Activated CD4-positive, alpha-beta T cell treated with anti-CD3 and anti-CD28 coated beads for 36 hours (primary cell): ENCODE measurements around the gene PTGER3. TPM values are rescaled to one million over a fixed set of nuclear protein-coding genes. Genes with fewer than 3 reads are reported as not detected.
A peak's percentile ranks its signal among the peaks of the same experiment; 100 is the strongest.
"Not testable (repeated sequence)": the region's sequence is repeated elsewhere in the genome, so short reads cannot be mapped to it uniquely, and the experiment has no call there.

Source experiments
- ATAC-seq: fragments of 200-7000 bp; cut with Tn5 transposase; one replicate; pipeline ENCODE4 v1.10.0; 2021; ENCODE audit warnings: mild to moderate bottlenecking, moderate library complexity
- CTCF ChIA-PET: fragments of 350-600 bp; sonication (Branson Sonifier 250); formaldehyde crosslinking; loops from one replicate; lab custom pipeline; 2021; ENCODE audit warnings: antibody characterized with exemption; lab: Charles Lee
- POLR2A ChIA-PET: fragments of 350-600 bp; sonication (Branson Sonifier 250); formaldehyde crosslinking; loops from one replicate; lab custom pipeline; 2021; ENCODE audit warnings: antibody characterized with exemption, inconsistent platforms; lab: Charles Lee
- DNase-seq: peaks from one replicate; pipeline ENCODE4 v3.0.0-alpha.2; 2020
- H3K27ac Mint-ChIP-seq: one replicate; pipeline ENCODE4 v1.8.0; 2021; ENCODE audit warnings: mixed read lengths
- H3K27me3 Mint-ChIP-seq: one replicate; pipeline ENCODE4 v1.8.0; 2021; ENCODE audit warnings: mixed read lengths
- H3K36me3 Mint-ChIP-seq: one replicate; pipeline ENCODE4 v1.8.0; 2021; ENCODE audit warnings: low read depth, mixed read lengths
- H3K4me1 Mint-ChIP-seq: one replicate; pipeline ENCODE4 v1.8.0; 2021; ENCODE audit warnings: mixed read lengths
- H3K4me3 Mint-ChIP-seq: one replicate; pipeline ENCODE4 v1.8.0; 2021; ENCODE audit warnings: mild to moderate bottlenecking, moderate library complexity, mixed read lengths
- H3K9me3 Mint-ChIP-seq: one replicate; pipeline ENCODE4 v1.8.0; 2021; ENCODE audit warnings: low read depth, mixed read lengths
- intact Hi-C, 2 experiments: fragments of 100-400 bp; cut with DNase I in 1 of 2; cut with micrococcal nuclease in 1 of 2; formaldehyde crosslinking; loops; one replicate each; pipeline versions ENCODE4 v1.14.2 to v1.15.1; 2022 to 2024; cut with DNase I, micrococcal nuclease
- microRNA-seq: library from miRNA; unstranded; fragments of <30 nt; microRNA quantifications from one replicate; pipeline ENCODE4 v1.2.0, GENCODE V29; 2021; ENCODE audit warnings: borderline replicate concordance
- total RNA-seq, 2 experiments: library from RNA; stranded (reverse); gene quantifications; one replicate each; pipeline ENCODE4 v1.2.3, GENCODE V29; 2021

PTGER3 gene
- total RNA-seq, 2 experiments from 2014 or later: not detected

DNA sequence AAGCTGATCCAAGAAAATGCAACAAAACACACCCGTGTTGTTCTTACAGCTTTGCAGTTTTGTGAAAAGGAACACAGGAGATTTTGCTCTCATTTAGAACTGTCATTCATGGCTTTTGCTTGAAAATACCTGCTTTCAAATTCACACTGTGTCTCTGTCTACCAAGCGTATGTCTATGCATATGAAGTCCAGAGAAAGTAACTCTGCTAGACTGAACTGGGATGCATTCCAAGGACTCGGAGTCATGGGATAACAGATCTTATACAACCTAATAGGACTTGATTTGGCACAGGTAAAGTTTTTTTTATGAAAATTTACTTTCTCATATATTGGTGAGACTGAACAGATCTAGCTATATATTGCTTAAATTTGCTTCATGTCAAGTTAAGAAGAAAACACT is 102.4 kb downstream of the PTGER3 start:
- ChIA-PET POLR2A (no interaction called here), CTCF (interaction anchor here (0.6 kb wide), 1 partner anchor 230 kb away, joined by 3 read pairs; no protein-coding TSS in a partner anchor)
- Mint-ChIP-seq H3K4me3 (no peak overlapping the region), H3K27me3 (no peaks in the 10 kb centered on the region), H3K36me3 (no peaks in the 10 kb centered on the region), H3K27ac (no peak overlapping the region), H3K4me1 (no peaks in the 10 kb centered on the region), H3K9me3 (peaks cover 2% of the 10 kb centered on the region)
- intact Hi-C loops: no loop called here
- no peak for DNase-seq
- ATAC-seq: no peak

DNA sequence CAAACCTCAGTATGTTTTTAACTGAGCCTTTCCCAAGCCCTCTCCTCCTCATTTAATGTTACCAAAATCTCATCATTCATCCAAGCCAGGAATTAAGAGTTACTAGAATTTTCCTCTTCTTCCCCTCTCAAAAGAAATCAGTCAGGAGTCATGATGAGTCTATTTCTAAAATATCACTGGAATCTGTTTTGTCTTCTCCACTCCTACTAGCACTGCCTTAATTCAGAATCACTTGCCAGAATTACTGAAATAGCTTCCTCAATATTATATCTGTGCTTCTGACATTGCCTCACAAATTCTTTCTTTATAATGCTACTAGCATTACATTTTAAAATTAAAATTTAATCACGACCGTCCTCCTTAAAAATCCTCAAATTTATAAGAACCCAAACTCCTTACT is 106.1 kb downstream of the PTGER3 start:
- intact Hi-C loops: no loop called here
- H3K9me3 Mint-ChIP-seq: peaks cover 2% of the 10 kb centered on the region
- no peak overlapping the region for H3K4me3 Mint-ChIP-seq
- no peak for DNase-seq
- no peak overlapping the region for H3K27ac Mint-ChIP-seq
- no peaks in the 10 kb centered on the region for H3K4me1 Mint-ChIP-seq
- POLR2A ChIA-PET: no interaction called here
- no peaks in the 10 kb centered on the region for H3K27me3 Mint-ChIP-seq
- ATAC-seq: no peak
- no peaks in the 10 kb centered on the region for H3K36me3 Mint-ChIP-seq
- CTCF ChIA-PET: no interaction called here

DNA sequence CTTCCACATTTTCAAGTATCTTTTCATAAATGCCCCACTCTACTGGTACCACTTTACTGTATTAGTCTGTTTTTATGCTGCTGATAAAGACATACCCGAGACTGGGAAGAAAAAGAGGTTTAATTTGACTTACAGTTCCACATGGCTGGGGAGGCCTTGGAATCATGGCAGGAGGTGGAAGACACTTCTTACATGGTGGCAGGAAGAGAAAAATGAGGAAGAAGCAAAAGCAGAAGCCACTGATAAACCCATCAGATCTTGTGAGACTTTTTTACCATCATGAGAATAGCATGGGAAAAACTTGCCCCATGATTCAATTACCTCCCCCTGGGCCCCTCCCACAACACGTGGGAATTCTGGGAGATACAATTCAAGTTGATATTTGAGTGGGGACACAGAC is 107.2 kb downstream of the PTGER3 start:
- CTCF ChIA-PET, DNase-seq, intact Hi-C loops, H3K36me3 Mint-ChIP-seq, ATAC-seq, H3K9me3 Mint-ChIP-seq, POLR2A ChIA-PET, H3K4me3 Mint-ChIP-seq, H3K27me3 Mint-ChIP-seq, H3K27ac Mint-ChIP-seq, H3K4me1 Mint-ChIP-seq: not testable (repeated sequence)

DNA sequence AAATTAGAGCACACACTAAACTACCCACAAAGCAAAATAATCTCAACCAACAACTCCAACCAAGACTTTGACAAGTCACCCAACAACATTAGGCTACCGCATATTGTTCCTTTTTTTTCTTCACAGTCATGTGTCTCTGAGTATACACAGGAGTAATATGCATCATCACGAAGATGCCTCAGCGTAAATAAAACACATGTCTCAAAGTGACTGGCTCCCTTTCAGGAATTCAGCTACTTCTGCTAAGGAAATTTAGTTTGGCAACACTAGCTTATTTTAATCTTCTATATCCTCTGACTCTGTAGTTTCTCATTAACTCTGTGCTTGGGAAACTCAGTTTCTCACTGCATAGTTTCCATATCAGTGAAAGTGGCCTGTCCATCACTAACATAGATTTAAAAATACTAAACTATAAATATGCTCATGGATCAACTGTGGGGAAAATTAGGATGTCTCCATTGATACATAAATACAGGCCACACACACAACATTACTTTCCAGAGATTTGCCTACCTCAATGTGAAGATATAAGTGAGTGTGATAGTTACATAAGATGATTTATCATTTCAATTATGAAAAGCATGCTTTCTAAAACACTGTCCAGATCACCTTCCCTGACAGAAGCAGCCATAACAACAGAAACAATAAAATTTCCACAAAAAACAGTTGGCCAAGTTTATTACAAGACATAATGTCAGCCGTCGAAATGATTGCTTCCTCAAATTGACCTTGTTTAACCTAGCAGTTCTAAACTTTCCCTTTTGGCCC is 113.2 kb downstream of the PTGER3 start:
- ATAC-seq: no peak
- ChIA-PET CTCF (no interaction called here), POLR2A (no interaction called here)
- H3K27me3 Mint-ChIP-seq: no peaks in the 10 kb centered on the region
- no peak overlapping the region for H3K4me3 Mint-ChIP-seq
- DNase-seq: no peak
- intact Hi-C loops: no loop called here
- H3K36me3 Mint-ChIP-seq: no peaks in the 10 kb centered on the region
- no peak overlapping the region for H3K27ac Mint-ChIP-seq
- no peaks in the 10 kb centered on the region for H3K9me3 Mint-ChIP-seq
- H3K4me1 Mint-ChIP-seq: no peaks in the 10 kb centered on the region

DNA sequence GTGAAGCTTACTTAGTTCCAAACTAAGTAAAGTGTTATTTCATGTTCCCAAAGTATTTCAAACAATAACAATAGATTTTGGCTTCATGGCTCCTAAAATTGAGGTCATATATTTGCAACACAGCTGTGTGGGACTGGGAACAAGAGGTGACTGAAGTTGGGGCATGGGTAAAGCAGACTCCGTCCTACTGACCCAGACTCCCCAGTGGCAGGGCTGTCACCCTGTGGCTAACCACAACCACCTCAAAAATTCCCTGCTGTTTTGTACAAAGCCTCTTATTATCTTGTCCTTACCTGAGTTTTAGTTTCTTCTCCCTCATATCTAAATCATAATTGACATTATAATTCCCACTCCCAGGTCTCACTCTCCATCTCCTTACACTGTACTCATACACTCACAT is 117.6 kb downstream of the PTGER3 start:
- Mint-ChIP-seq H3K27me3 (no peaks in the 10 kb centered on the region), H3K4me1 (no peaks in the 10 kb centered on the region), H3K4me3 (no peak overlapping the region), H3K36me3 (no peaks in the 10 kb centered on the region), H3K9me3 (no peaks in the 10 kb centered on the region), H3K27ac (no peak overlapping the region)
- intact Hi-C loops: no loop called here
- ChIA-PET POLR2A (no interaction called here), CTCF (no interaction called here)
- no peak for ATAC-seq
- no peak for DNase-seq

DNA sequence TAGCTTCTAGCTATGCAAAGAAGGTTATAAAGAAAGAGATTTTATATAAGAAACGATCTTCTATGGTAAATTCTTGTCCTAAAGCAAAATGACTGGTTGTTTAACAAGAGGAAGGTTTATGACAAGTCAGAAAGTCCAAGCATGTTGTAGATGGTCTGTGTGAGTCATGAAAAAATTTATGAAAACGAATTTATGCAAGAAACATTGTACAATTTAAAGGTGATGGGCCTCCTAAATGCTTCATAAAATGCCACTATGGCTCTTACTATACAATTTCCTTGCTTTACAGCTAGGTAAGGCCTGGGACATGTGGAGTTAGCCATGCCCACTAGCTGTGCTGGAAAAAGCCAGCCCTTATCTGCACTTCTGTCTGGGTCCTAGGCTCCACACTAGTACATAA is 125.4 kb downstream of the PTGER3 start:
- CTCF ChIA-PET: no interaction called here
- no peak overlapping the region for H3K4me3 Mint-ChIP-seq
- no peak for DNase-seq

More for the DNA sequence above, 125.4 kb downstream of the PTGER3 start:
- intact Hi-C loops: no loop called here
- no peaks in the 10 kb centered on the region for H3K4me1 Mint-ChIP-seq
- ATAC-seq: no peak
- POLR2A ChIA-PET: no interaction called here
- H3K36me3 Mint-ChIP-seq: no peaks in the 10 kb centered on the region
- H3K27me3 Mint-ChIP-seq: no peaks in the 10 kb centered on the region
- H3K27ac Mint-ChIP-seq: no peak overlapping the region
- peaks cover 7% of the 10 kb centered on the region for H3K9me3 Mint-ChIP-seq

Small RNA genes lying within 50 kb of the gene (microRNA-seq; reads per million reads assigned to microRNA genes)
- gene MIR186: 1,534 reads per million, percentile 87 among the genes with 10 or more reads in this experiment

Other genes with a start within 250 kb of the PTGER3 start
- gene ZRANB2, start 33.2 kb upstream of the PTGER3 start, total RNA-seq: 100 to 1,000 TPM; 114 to 148 TPM